Measurements from ENCODE around the gene ATP5IF1. TPM values are rescaled to one million over a fixed set of nuclear protein-coding genes. Genes with fewer than 3 reads are reported as not detected.

ATP5IF1 gene
- total and polyA plus RNA-seq, 2 of the 8 experiments (the other 6 are each of a cell fraction or from before 2014, with no cell fraction given): 198 to 242 TPM

- Histone ChIP-seq H2AFZ (ENCODE audit: low read length) (no peak overlapping the region), H3K4ac (replicated peaks; ENCODE audit: insufficient read length, low read depth, low read length) (no peak overlapping the region), H3K23ac (ENCODE audit: insufficient read length) (no peak overlapping the region), H3K79me2 (ENCODE audit: control insufficient read depth in 1 of 2, insufficient read depth in 2 of 2, low read length in 2 of 2) (peaks cover 28 to 92% of the 10 kb centered on the region in 2 experiments), H3K4me3 (ENCODE audit: extremely low read depth in 1 of 4, insufficient read depth in 2 of 4, low read depth in 3 of 4, low read length in 4 of 4) (0 out of 8 replicates have a peak overlapping the region, but pooled peaks of 1 of the 4 experiments have one; percentile 2), H4K20me1 (replicated peaks in 1 of 2; ENCODE audit: control insufficient read depth in 1 of 2, insufficient read depth in 2 of 2, low read length in 2 of 2) (peaks cover 14 to 24% of the 10 kb centered on the region in 2 experiments), H2BK12ac (ENCODE audit: low read depth, low read length) (no peak overlapping the region), H3K4me2 (ENCODE audit: insufficient read depth in 1 of 2, low read depth in 2 of 2, low read length in 2 of 2) (peak overlapping the region in 1 of 2 experiments; percentile 21; a peak in 2 of 4 replicates), H4K5ac (ENCODE audit: insufficient read length, low read depth, low read length) (no peak overlapping the region), H3K56ac (replicated peaks; ENCODE audit: insufficient read length, low read depth, low read length) (no peak overlapping the region), H3K27ac (ENCODE audit: low read depth, low read length) (no peak overlapping the region), H2BK15ac (ENCODE audit: low read length) (no peak overlapping the region), H3K36me3 (ENCODE audit: control insufficient read depth in 2 of 4, insufficient read depth in 4 of 4, low read length in 3 of 4) (peaks cover 0 to 18% (median 2%) of the 10 kb centered on the region in 4 experiments; a peak in 6 of 8 replicates), H3K79me1 (ENCODE audit: low read depth, low read length) (peaks cover 25% of the 10 kb centered on the region), H3K23me2 (ENCODE audit: low read depth, low read length) (no peaks in the 10 kb centered on the region), H4K8ac (ENCODE audit: extremely low read depth, insufficient read depth, low read length) (no peak overlapping the region), H2BK5ac (ENCODE audit: low read depth, low read length) (no peak overlapping the region), H3K9ac (replicated peaks in 1 of 4; ENCODE audit: extremely low read depth in 1 of 4, low read depth in 3 of 4, low read length in 3 of 4) (no peak overlapping the region), H3K18ac (ENCODE audit: extremely low read depth, low read length) (no peak overlapping the region), H3K27me3 (replicated peaks in 1 of 4; ENCODE audit: control insufficient read depth in 3 of 4, extremely low read depth in 1 of 4, insufficient read depth in 3 of 4, low read length in 3 of 4) (no peaks in the 10 kb centered on the region), H2AK5ac (ENCODE audit: low read depth, low read length) (no peak overlapping the region), H3K4me1 (replicated peaks in 1 of 4; ENCODE audit: control insufficient read depth in 3 of 4, insufficient read depth in 4 of 4, low read length in 3 of 4) (peaks cover 5 to 20% (median 16%) of the 10 kb centered on the region in 4 experiments; a peak in 5 of 7 replicates), H3K9me3 (ENCODE audit: insufficient read depth in 2 of 2, low read depth in 1 of 2, low read length in 1 of 2) (no peaks in the 10 kb centered on the region), H3K14ac (ENCODE audit: insufficient read length) (no peak overlapping the region), H2BK20ac (ENCODE audit: low read length) (no peak overlapping the region), H2BK120ac (replicated peaks; ENCODE audit: low read depth, low read length) (no peak overlapping the region), H4K91ac (replicated peaks; ENCODE audit: insufficient read length, low read length) (no peak overlapping the region)
- WGBS, 2 experiments (ENCODE audit: extremely low coverage in 1 of 2, insufficient coverage in 1 of 2, insufficient read length in 1 of 2, insufficient replicate concordance in 2 of 2, low coverage in 1 of 2, low lambda C conversion rate in 2 of 2, missing lambda C conversion rate in 1 of 2): 69% methylated on average over 5 of the region's 5 CpGs; no CpG with 5 or more reads in 1 of the 2 experiments
- DNase-seq (ENCODE audit: low read depth in 1 of 2, low spot score in 2 of 2) (no peak), FAIRE-seq (no peak)
- CTCF ChIA-PET (ENCODE audit: partially characterized antibody): interaction anchor here (1.1 to 6.7 kb wide), 3 partner anchors 8 to 62 kb away, joined by 3 to 61 read pairs (median 4); partner anchors contain the start of gene MED18
- POLR2A ChIA-PET (ENCODE audit: partially characterized antibody): interaction anchor here (0.8 to 19.5 kb wide), 8 partner anchors 7 to 241 kb away, joined by 3 to 324 read pairs (median 5); partner anchors contain the start of gene SESN2
- TF ChIP-seq CBX5 (IDR thresholded peaks at IDR 0.05; ENCODE audit: low read depth, low read length) (no peak), HDAC6 (IDR thresholded peaks at IDR 0.05; ENCODE audit: low read depth, low read length) (no peak), MAFK (IDR thresholded peaks at IDR 0.05; ENCODE audit: low read depth, low read length) (no peak), CBX8 (IDR thresholded peaks at IDR 0.05; ENCODE audit: borderline replicate concordance, low read depth, low read length) (no peak), TCF12 (IDR thresholded peaks at IDR 0.05; ENCODE audit: low read depth, low read length) (no peak), BRCA1 (IDR thresholded peaks at IDR 0.05; ENCODE audit: low read depth, low read length) (no peak), CHD1 (IDR thresholded peaks at IDR 0.05; ENCODE audit: low read depth, low read length) (no peak), YY1 (IDR thresholded peaks at IDR 0.05; ENCODE audit: low read depth, low read length) (no peak), EZH2 (IDR thresholded peaks at IDR 0.05; ENCODE audit: low read depth, low read length, severe bottlenecking) (no peak), CTBP2 (IDR thresholded peaks at IDR 0.05; ENCODE audit: borderline replicate concordance, insufficient read depth, insufficient read length, low read length) (no peak)
- TF ChIP-seq, protein P1, sequence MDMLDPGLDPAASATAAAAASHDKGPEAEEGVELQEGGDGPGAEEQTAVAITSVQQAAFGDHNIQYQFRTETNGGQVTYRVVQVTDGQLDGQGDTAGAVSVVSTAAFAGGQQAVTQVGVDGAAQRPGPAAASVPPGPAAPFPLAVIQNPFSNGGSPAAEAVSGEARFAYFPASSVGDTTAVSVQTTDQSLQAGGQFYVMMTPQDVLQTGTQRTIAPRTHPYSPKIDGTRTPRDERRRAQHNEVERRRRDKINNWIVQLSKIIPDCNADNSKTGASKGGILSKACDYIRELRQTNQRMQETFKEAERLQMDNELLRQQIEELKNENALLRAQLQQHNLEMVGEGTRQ (IDR thresholded peaks at IDR 0.05; ENCODE audit: low read length): no peak
- TF ChIP-seq, protein P2, sequence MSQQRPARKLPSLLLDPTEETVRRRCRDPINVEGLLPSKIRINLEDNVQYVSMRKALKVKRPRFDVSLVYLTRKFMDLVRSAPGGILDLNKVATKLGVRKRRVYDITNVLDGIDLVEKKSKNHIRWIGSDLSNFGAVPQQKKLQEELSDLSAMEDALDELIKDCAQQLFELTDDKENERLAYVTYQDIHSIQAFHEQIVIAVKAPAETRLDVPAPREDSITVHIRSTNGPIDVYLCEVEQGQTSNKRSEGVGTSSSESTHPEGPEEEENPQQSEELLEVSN (IDR thresholded peaks at IDR 0.05): no peak
Measured at GRCh38 chr1:28266920-28267322, 31.0 kb downstream of the ATP5IF1 start.

Data from H1 (cell line).